Neutrophil (primary cell): ENCODE results near the gene SCYGR1.

ENCODE experiments used
- H3K27ac ChIP-seq: fragments of 200-600 bp; sonication (generic); 2 replicates; pipeline ENCODE4 v1.5.1; 2016; ENCODE audit warnings: mild to moderate bottlenecking, moderate library complexity
- H3K27me3 ChIP-seq: fragments of 200-600 bp; sonication (generic); 2 replicates; pipeline ENCODE4 v1.6.0; 2016; ENCODE audit warnings: mild to moderate bottlenecking
- H3K36me3 ChIP-seq: fragments of 200-600 bp; sonication (generic); 2 replicates; pipeline ENCODE4 v1.5.1; 2017
- H3K4me1 ChIP-seq, 2 experiments: fragments of 200-600 bp in 1 of 2; sonication (generic) in 1 of 2; 1 replicate in 1 of 2; 2 replicates in 1 of 2; pipeline versions ENCODE4 v1.5.1 to v1.6.1; 2013 to 2016; ENCODE audit warnings: low read depth in 1 of 2, low read length in 1 of 2, mild to moderate bottlenecking in 1 of 2, moderate library complexity in 1 of 2; ENCODE audit not compliant: control insufficient read depth in 1 of 2, insufficient read depth in 1 of 2
- H3K4me3 ChIP-seq, 2 experiments: fragments of 200-600 bp in 1 of 2; sonication (generic) in 1 of 2; 1 replicate in 1 of 2; 2 replicates in 1 of 2; pipeline ENCODE4 v1.5.1; 2013 to 2016; ENCODE audit warnings: low read depth in 1 of 2, low read length in 1 of 2, mild to moderate bottlenecking in 1 of 2, moderate library complexity in 1 of 2
- H3K9me3 ChIP-seq: fragments of 200-600 bp; sonication (generic); 2 replicates; pipeline ENCODE4 v1.5.1; 2016
- TF ChIP-seq, protein P1 (sequence below): fragments of 200-600 bp; sonication (generic); IDR thresholded peaks from 2 replicates; pipeline ENCODE4 v1.5.1; 2016; ENCODE audit warnings: antibody characterized with exemption

Gene SCYGR1

DNA sequence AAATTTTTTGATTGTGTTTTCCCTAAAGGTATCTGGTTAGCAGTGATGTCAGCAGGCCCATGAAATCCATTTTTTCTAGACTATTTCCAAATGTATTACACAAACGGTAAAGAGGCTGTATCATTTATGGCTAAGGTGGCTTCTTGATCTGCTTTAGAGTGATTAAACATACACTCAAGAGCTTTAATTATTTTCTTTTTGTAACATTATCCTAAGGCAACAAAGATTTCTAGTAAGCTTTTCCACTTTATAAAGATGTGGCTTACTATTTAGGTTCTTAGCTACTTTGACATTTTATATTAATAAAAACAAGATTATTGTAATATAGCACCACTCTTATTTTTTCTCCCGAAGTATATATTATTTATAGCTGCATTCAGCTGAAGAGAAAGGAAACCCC is 46.2 kb downstream of the SCYGR1 start:
- Histone ChIP-seq H3K27ac (no peak overlapping the region), H3K9me3 (no peaks in the 10 kb centered on the region), H3K36me3 (peaks cover 26% of the 10 kb centered on the region), H3K4me1 (peaks cover 0 to 13% of the 10 kb centered on the region in 2 experiments), H3K27me3 (no peaks in the 10 kb centered on the region), H3K4me3 (no peak overlapping the region)
- TF ChIP-seq, protein P1, sequence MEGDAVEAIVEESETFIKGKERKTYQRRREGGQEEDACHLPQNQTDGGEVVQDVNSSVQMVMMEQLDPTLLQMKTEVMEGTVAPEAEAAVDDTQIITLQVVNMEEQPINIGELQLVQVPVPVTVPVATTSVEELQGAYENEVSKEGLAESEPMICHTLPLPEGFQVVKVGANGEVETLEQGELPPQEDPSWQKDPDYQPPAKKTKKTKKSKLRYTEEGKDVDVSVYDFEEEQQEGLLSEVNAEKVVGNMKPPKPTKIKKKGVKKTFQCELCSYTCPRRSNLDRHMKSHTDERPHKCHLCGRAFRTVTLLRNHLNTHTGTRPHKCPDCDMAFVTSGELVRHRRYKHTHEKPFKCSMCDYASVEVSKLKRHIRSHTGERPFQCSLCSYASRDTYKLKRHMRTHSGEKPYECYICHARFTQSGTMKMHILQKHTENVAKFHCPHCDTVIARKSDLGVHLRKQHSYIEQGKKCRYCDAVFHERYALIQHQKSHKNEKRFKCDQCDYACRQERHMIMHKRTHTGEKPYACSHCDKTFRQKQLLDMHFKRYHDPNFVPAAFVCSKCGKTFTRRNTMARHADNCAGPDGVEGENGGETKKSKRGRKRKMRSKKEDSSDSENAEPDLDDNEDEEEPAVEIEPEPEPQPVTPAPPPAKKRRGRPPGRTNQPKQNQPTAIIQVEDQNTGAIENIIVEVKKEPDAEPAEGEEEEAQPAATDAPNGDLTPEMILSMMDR, result no peak

DNA sequence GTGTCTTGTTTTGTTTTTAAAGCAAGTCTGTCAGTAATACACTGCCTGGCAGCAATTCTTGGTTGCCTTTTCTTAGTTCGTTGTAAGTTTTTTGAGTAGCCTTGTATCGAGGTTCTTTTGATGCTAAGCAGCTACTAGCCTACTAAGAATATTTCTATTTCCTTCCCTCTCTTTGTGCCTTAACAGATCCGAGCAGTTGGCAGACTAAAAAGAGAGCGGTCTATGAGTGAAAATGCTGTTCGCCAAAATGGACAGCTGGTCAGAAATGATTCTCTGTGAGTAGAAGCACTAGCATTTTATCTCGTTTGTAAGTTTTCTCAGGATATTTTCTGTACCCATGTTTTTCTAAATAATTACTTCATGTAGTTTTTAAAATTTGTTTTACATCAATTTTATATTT is 47.6 kb downstream of the SCYGR1 start:
- no peak overlapping the region for H3K4me3 ChIP-seq
- TF ChIP-seq, protein P1, result no peak
- no peaks in the 10 kb centered on the region for H3K27me3 ChIP-seq
- H3K9me3 ChIP-seq, result no peaks in the 10 kb centered on the region
- H3K36me3 ChIP-seq, result peaks cover 12% of the 10 kb centered on the region
- H3K27ac ChIP-seq, result no peak overlapping the region
- peaks cover 9 to 25% of the 10 kb centered on the region in 2 experiments for H3K4me1 ChIP-seq

DNA sequence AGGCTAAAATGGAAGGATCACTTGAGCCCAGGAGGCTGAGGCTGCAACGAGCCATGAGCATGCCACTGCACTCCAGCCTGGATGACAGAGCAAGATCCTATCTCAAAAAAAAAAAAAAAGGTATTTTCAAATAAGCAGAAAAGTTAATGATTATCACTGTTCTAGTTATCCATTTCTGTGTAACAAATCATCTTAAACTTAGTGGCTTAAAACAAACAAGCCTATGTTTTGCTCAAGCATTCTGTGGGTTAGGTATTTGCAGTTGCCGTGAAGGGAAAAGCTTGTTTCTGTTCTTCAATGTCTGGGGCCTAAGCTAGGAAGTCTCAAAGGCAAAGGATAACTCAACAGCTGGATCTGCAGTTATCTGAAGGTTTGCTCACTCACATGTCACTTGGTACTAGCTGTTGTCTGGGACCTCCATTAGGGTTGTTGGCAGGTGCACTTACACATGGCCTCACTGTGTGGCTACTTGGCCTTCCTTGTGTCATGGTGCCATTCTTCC is 48.6 kb downstream of the SCYGR1 start:
- TF ChIP-seq, protein P1, result no peak
- no peaks in the 10 kb centered on the region for H3K27me3 ChIP-seq
- no peak overlapping the region for H3K27ac ChIP-seq
- no peaks in the 10 kb centered on the region for H3K9me3 ChIP-seq
- H3K4me3 ChIP-seq, result no peak overlapping the region
- peaks cover 9 to 32% of the 10 kb centered on the region in 2 experiments for H3K4me1 ChIP-seq
- peaks cover 15% of the 10 kb centered on the region for H3K36me3 ChIP-seq
